ENCODE data around the gene LSAMP.

- TF ChIP-seq CTCF (IDR thresholded peaks at IDR 0.05) (no peak), POLR2A (IDR thresholded peaks at IDR 0.05) (no peak)
Observed at GRCh38 chr3:115833074-115833473, 612.2 kb downstream of the LSAMP start.

Measured in lower leg skin (tissue), 3 donors.